OCI-LY7 (cell line): ENCODE measurements around the gene KRIT1.

ENCODE experiments used
- EZH2phosphoT487 ChIP-seq: fragments of 200-600 bp; sonication (generic); IDR thresholded peaks from 2 replicates; pipeline ENCODE4 v1.6.1; 2018; ENCODE audit warnings: low read depth, borderline replicate concordance, mild to moderate bottlenecking, mixed run types, antibody characterized with exemption, low read length, moderate library complexity, mixed read lengths
- TF ChIP-seq, protein P1 (sequence below): fragments of 200-600 bp; sonication (generic); conservative IDR thresholded peaks from 2 replicates; pipeline ENCODE4 v1.5.1; 2014; ENCODE audit warnings: mild to moderate bottlenecking, antibody characterized with exemption, low read length, moderate library complexity, mixed read lengths

DNA sequence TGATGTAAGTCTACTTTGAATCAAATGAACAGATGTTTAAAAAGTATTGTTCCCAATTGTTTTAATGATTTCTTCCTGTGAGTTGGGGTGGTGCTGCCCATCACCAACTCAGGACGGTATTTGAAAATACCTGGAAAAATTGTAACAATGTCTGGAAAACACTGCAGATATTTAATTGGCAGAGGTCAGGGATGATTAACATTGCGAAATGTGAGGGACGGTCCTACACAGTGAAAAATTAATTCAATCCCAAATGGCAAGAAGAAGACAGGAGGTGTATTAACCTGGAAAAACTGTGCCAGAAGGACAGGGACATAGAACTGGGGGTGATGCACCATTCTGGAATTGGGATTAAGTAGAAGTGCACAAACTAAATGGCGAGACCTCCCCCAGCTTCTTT lies 29.6 kb upstream of the KRIT1 start:
- TF ChIP-seq, protein P1, sequence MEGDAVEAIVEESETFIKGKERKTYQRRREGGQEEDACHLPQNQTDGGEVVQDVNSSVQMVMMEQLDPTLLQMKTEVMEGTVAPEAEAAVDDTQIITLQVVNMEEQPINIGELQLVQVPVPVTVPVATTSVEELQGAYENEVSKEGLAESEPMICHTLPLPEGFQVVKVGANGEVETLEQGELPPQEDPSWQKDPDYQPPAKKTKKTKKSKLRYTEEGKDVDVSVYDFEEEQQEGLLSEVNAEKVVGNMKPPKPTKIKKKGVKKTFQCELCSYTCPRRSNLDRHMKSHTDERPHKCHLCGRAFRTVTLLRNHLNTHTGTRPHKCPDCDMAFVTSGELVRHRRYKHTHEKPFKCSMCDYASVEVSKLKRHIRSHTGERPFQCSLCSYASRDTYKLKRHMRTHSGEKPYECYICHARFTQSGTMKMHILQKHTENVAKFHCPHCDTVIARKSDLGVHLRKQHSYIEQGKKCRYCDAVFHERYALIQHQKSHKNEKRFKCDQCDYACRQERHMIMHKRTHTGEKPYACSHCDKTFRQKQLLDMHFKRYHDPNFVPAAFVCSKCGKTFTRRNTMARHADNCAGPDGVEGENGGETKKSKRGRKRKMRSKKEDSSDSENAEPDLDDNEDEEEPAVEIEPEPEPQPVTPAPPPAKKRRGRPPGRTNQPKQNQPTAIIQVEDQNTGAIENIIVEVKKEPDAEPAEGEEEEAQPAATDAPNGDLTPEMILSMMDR, result no peak
- no peak for TF ChIP-seq EZH2phosphoT487
